ENCODE data around the gene NTF3.

The NTF3 gene

GRCh38 chr12:5456906-5457305 lies 25.0 kb downstream of the NTF3 start:
- no peak for DNase-seq (ENCODE audit: low read depth)

DNA sequence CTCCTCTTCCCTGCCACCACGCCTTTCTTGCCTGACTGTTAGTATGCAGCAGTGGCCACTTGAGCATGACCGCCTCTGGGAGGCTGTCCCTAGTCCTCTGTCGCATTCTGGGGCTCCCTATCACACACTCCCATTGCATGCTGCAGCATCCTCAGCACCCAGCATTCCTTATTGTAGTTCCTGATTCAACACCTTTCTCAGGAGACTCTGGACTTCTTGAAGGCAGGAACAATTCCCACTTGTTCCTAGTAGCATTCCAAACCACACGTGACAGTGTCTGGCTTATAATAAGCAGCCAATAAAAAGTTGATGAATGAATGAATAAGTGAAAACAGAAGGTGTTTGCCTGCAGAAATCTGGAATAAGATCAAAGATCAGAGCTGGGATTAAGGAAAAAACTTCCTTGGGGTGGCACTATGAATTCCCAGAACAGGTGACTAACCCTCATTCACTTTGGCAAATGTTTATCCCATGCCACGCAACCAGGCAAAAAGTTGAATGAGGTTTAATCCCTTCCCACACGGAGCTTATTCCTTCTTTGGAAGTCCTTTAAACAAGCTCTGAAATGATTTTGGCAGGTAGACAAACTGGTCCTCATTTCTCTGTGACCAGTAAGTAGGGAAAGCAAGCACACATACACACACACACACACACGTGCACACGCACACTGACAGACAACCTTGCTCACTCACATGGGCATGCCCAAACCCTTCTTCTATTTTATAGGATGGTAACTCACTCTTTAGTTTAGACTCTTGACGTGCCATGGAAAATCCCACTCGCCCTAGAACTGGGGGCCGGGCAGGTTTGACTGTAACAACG lies 26.5 kb downstream of the NTF3 start:
- no peak for DNase-seq (ENCODE audit: low read depth)

GRCh38 chr12:5459051-5459782 lies 27.3 kb downstream of the NTF3 start:
- DNase-seq (ENCODE audit: low read depth) = no peak

DNA sequence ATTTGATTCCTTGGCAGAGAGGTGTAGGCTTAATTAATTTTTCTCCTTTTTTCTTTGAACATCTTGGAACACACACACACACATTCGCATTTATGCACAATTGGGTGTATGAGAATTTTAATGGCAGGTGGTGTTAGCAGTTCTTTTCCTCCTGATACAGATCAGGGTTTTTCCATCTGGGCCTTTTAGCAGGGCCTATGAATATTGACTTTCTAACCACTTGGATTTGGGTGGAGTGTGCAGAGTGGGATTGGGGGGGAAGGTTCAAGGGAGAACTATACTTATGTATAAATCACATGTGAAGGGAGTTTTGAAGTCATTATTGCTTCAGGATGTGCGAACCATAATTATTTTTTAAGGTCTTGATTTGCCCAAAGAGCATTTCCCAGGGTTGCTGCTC lies 28.9 kb downstream of the NTF3 start:
- no peak for DNase-seq (ENCODE audit: low read depth)

GRCh38 chr12:5461966-5462365 lies 30.1 kb downstream of the NTF3 start:
- no peak for DNase-seq (ENCODE audit: low read depth)

DNA sequence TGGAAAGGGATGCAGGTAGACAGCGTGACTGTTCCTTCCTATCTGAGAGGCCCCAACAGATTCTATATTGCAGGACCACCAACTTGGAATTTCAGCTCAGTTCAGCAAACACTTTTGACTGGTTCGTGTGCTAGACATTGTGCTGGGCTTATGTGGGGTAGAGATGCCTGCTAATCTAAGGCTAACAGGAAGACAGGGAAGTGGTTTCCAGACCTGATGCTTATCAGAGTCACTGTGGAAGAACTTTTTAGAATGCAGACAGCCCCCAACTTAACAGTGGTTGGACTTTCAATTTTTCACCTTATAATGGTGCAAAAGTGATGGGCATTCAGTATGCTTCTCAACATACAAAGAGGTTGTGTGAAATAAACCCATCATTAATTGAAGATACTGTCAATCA lies 32.2 kb downstream of the NTF3 start:
- DNase-seq (ENCODE audit: low read depth) = no peak

GRCh38 chr12:5465384-5465783 lies 33.5 kb downstream of the NTF3 start:
- DNase-seq (ENCODE audit: low read depth) = no peak

- no peak for DNase-seq (ENCODE audit: low read depth)
Measured at GRCh38 chr12:5466521-5466960, 34.6 kb downstream of the NTF3 start.

- no peak for DNase-seq (ENCODE audit: low read depth)
Measured at GRCh38 chr12:5467931-5468330, 36.0 kb downstream of the NTF3 start.

GRCh38 chr12:5470221-5470620 lies 38.3 kb downstream of the NTF3 start:
- DNase-seq (ENCODE audit: low read depth) = no peak

DNA sequence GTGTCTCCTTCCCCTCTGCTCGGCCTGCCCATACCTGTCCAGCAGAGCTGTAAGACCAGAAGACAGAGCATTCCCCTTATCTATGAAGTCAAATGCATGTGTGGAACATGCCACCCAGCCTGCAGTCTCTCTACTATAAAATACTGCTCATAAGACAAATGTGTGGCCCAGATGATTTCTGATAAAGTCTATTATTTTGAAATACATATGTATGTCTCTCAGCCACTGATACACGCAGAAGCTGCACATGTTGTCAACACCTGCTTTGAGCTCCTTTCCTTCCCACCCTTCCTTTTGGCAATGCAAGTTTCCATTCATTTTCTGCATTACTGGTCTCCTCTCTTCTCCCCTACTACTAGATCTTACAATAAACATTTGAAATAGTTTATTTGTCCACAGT lies 38.8 kb downstream of the NTF3 start:
- DNase-seq (ENCODE audit: low read depth) = no peak

GRCh38 chr12:5473076-5473782 lies 41.3 kb downstream of the NTF3 start:
- no peak for DNase-seq (ENCODE audit: low read depth)

DNA sequence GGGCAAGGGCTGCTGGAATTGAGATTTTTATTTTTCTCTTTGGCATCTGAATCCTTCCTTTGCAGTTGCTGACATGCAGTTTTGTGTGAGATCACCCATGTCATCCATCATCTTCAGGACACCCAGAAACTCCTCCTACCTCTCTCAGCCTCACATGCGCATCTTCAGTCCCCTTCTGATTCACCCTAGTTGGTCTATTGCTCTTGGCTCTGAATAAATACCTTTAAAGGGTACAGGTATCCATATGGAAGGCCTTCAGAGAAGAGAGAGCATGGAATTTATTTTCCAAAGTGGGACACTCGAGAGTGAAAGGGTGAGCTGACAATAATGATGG lies 41.8 kb downstream of the NTF3 start:
- no peak for DNase-seq (ENCODE audit: low read depth)

DNA sequence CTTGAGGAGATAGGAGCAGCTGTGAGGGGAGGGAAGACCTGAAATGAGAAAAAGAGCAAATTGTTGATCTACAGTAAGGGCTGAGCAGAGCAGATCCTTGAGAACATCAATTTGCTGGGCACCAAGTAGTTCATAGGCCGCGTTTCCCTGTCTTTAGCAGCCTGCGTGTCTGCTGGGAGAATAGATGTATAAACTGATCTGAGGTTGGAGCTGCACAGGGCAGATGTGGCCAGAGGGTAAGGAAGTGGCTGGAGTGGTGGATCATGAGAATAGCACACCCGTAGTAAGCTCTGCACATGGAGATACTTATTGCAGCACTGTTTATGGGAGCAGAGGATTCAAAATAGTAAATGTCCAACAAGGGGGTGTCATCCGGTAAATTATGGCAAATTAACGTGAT lies 44.4 kb downstream of the NTF3 start:
- DNase-seq (ENCODE audit: low read depth) = no peak

- no peak for DNase-seq (ENCODE audit: low read depth)
Measured at GRCh38 chr12:5478081-5478706, 46.3 kb downstream of the NTF3 start.

DNA sequence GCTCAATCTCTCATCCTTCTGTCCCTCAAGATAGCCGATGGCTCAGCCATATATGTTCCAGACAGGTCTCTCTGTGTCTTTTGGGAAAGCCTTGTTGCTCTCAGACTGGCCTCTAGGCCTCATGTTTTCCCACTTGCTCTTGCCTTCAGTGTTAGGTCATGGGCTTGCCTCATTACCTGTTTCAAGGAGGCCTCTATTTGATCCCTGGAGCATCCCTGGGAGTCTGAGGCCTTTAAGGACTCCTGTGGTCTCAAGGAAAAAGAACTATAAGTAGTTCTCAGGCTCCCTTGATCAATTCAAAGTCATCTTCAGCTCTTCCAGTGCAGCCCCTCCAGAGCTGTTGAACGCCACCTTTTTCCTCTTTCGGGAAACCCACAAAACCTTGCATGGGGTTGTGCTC lies 47.9 kb downstream of the NTF3 start:
- DNase-seq (ENCODE audit: low read depth) = no peak

GRCh38 chr12:5480218-5480937 lies 48.5 kb downstream of the NTF3 start:
- no peak for DNase-seq (ENCODE audit: low read depth)

DNA sequence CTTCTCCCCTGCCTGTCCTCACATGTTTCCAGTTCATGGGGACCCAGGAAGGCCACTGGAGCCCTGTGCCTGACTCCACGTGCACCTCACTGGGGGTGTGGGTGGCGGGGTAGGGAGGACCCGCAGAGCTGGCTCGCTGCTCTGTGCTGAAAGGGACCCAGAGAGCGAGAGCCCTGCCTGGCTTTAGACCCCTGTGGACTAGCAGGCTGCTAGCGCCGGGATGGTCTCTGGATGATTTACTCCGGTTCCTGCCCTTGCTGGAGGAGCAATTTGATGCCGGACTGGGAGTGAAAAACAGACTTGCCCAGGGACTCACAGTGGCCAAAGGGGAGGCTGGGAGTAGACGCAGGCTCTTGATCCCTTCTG lies 49.0 kb downstream of the NTF3 start:
- DNase-seq (ENCODE audit: low read depth) = no peak

- no peak for DNase-seq (ENCODE audit: low read depth)
Measured at GRCh38 chr12:5481645-5482044, 49.7 kb downstream of the NTF3 start.

- no peak for DNase-seq (ENCODE audit: low read depth)
Measured at GRCh38 chr12:5484426-5484825, 52.5 kb downstream of the NTF3 start.

GRCh38 chr12:5485454-5485853 lies 53.5 kb downstream of the NTF3 start:
- no peak for DNase-seq (ENCODE audit: low read depth)

DNA sequence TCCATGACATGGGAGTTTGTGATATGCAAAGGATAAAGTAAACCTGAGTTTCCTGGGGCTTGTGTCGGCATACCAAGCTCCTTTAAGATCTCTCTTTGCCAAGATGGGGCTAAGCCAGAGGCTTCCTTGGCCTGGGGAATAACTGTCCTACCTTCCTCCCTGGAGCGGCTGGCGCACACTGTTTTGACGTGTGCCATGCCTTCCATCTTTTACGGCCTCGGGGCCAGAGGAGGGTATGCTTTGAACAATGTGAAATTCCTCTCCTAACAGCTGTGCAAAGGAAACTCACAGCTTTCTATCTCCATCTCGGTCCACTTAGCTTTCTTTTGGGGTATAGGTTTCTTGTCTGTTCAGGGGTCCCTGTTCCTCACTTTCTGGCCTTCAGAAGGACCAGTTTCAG lies 55.2 kb downstream of the NTF3 start:
- no peak for DNase-seq (ENCODE audit: low read depth)

Data from fibroblast of the conjunctiva (primary cell).